SH-SY5Y (cell line): ENCODE measurements around the gene SNTB2.

ENCODE experiments used
- GATA2 ChIP-seq: IDR thresholded peaks from 2 replicates; pipeline ENCODE4 v1.6.1; 2011; ENCODE audit warnings: mild to moderate bottlenecking, low read depth, low read length
- GATA3 ChIP-seq: IDR thresholded peaks from 2 replicates; pipeline ENCODE4 v1.6.1; 2011; ENCODE audit warnings: low read depth, mild to moderate bottlenecking, low read length, moderate library complexity

DNA sequence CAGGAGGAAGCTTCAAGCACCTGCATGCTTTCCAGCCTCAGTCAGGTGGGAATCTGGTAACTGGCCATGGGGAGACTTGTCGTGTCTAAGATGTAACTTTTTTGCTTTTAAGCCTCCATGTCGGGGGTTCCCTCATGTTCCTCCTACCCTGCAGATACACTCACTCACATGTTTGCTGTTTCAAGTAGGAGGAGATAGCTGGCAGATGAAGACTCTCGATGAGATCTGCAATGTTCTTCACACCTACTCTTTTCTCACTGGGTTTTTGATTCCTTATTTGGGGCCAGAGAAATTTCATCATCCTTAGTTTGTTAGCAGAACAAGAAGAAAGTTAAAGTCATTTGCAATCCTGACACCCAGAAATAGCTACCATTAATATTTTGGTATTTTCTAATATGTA lies 29.8 kb upstream of the SNTB2 start:
- no peak for TF ChIP-seq GATA3
- TF ChIP-seq GATA2 = no peak
